H1 (cell line): ENCODE data around the gene VPS26A.

Experiments
- EGR1 ChIP-seq: IDR thresholded peaks from 2 replicates; pipeline ENCODE4 v1.6.1; 2011; ENCODE audit warnings: low read depth, low read length, borderline replicate concordance
- EP300 ChIP-seq, 2 experiments: IDR thresholded peaks; 1 replicate in 1 of 2; 2 replicates in 1 of 2; pipeline ENCODE4 v1.6.1; 2011 to 2012; ENCODE audit warnings: low read depth in 2 of 2, low read length in 2 of 2, mild to moderate bottlenecking in 2 of 2, borderline replicate concordance in 1 of 2, inconsistent platforms in 1 of 2, moderate library complexity in 1 of 2

- TF ChIP-seq EGR1, result no peak
- no peak for TF ChIP-seq EP300 (IDR thresholded peaks at IDR 0.05; ENCODE audit: borderline replicate concordance in 1 of 2, low read depth in 2 of 2, low read length in 2 of 2)
Measured at GRCh38 chr10:69202332-69202731, 78.4 kb downstream of the VPS26A start.
